GM18873 (cell line): Measurements from ENCODE around the gene PRKCQ.

Experiments used
- ATAC-seq: cut with Tn5 transposase; IDR thresholded peaks from one replicate; pipeline ENCODE4 v1.9.1; 2021; ENCODE audit warnings: mild to moderate bottlenecking, moderate library complexity, moderate number of reproducible peaks; ENCODE audit not compliant: unreplicated experiment, low FRiP score

PRKCQ gene

GRCh38 chr10:6570893-6571292 is 9.2 kb downstream of the PRKCQ start:
- no peak for ATAC-seq

GRCh38 chr10:6569259-6569658 is 10.8 kb downstream of the PRKCQ start:
- ATAC-seq = no peak

- no peak for ATAC-seq
Measured at GRCh38 chr10:6567884-6568283, 12.2 kb downstream of the PRKCQ start.

GRCh38 chr10:6567203-6567703 is 12.8 kb downstream of the PRKCQ start:
- ATAC-seq = no peak

GRCh38 chr10:6565588-6565987 is 14.5 kb downstream of the PRKCQ start:
- no peak for ATAC-seq

- ATAC-seq = no peak
Measured at GRCh38 chr10:6564367-6564766, 15.7 kb downstream of the PRKCQ start.

GRCh38 chr10:6563731-6564130 is 16.3 kb downstream of the PRKCQ start:
- no peak for ATAC-seq

- no peak for ATAC-seq
Measured at GRCh38 chr10:6563075-6563474, 17.0 kb downstream of the PRKCQ start.

- no peak for ATAC-seq
Measured at GRCh38 chr10:6562221-6562620, 17.9 kb downstream of the PRKCQ start.

GRCh38 chr10:6561552-6561951 is 18.5 kb downstream of the PRKCQ start:
- no peak for ATAC-seq

GRCh38 chr10:6558759-6559461 is 21.2 kb downstream of the PRKCQ start:
- no peak for ATAC-seq

- ATAC-seq = no peak
Measured at GRCh38 chr10:6558272-6558671, 21.8 kb downstream of the PRKCQ start.

- ATAC-seq = no peak
Measured at GRCh38 chr10:6553937-6554336, 26.1 kb downstream of the PRKCQ start.

- ATAC-seq = no peak
Measured at GRCh38 chr10:6543431-6544005, 36.6 kb downstream of the PRKCQ start.

- no peak for ATAC-seq
Measured at GRCh38 chr10:6542999-6543430, 37.1 kb downstream of the PRKCQ start.

- no peak for ATAC-seq
Measured at GRCh38 chr10:6539833-6540232, 40.2 kb downstream of the PRKCQ start.

GRCh38 chr10:6537770-6538169 is 42.3 kb downstream of the PRKCQ start:
- ATAC-seq = no peak

GRCh38 chr10:6536102-6536501 is 44.0 kb downstream of the PRKCQ start:
- ATAC-seq = no peak

- ATAC-seq = no peak
Measured at GRCh38 chr10:6535156-6535764, 44.8 kb downstream of the PRKCQ start.

GRCh38 chr10:6532321-6532720 is 47.8 kb downstream of the PRKCQ start:
- ATAC-seq = no peak

GRCh38 chr10:6530966-6531365 is 49.1 kb downstream of the PRKCQ start:
- no peak for ATAC-seq
